ENCODE measurements around the gene HHIPL1. TPM values are rescaled to one million over a fixed set of nuclear protein-coding genes. Genes with fewer than 3 reads are reported as not detected.
A peak's percentile ranks its signal among the peaks of the same experiment; 100 is the strongest.

HHIPL1 gene
- total RNA-seq, 1 donor from 2014 or later = 5.9 TPM

GRCh38 chr14:99611646-99612045 is 33.3 kb upstream of the HHIPL1 start:
- Histone ChIP-seq H3K36me3 (no peaks in the 10 kb centered on the region), H3K9me3 (no peaks in the 10 kb centered on the region), H3K4me1 (peaks cover 55% of the 10 kb centered on the region), H3K27me3 (no peaks in the 10 kb centered on the region), H3K4me3 (no peak overlapping the region), H3K27ac (peak overlapping the region; percentile 57)
- TF ChIP-seq, protein P1, sequence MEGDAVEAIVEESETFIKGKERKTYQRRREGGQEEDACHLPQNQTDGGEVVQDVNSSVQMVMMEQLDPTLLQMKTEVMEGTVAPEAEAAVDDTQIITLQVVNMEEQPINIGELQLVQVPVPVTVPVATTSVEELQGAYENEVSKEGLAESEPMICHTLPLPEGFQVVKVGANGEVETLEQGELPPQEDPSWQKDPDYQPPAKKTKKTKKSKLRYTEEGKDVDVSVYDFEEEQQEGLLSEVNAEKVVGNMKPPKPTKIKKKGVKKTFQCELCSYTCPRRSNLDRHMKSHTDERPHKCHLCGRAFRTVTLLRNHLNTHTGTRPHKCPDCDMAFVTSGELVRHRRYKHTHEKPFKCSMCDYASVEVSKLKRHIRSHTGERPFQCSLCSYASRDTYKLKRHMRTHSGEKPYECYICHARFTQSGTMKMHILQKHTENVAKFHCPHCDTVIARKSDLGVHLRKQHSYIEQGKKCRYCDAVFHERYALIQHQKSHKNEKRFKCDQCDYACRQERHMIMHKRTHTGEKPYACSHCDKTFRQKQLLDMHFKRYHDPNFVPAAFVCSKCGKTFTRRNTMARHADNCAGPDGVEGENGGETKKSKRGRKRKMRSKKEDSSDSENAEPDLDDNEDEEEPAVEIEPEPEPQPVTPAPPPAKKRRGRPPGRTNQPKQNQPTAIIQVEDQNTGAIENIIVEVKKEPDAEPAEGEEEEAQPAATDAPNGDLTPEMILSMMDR (IDR thresholded peaks at IDR 0.05) = no peak
- TF ChIP-seq POLR2AphosphoS5 (IDR thresholded peaks at IDR 0.05; ENCODE audit: insufficient read depth in 1 of 2, low read depth in 1 of 2) (no peak), POLR2A (IDR thresholded peaks at IDR 0.05) (no peak)
- DNase-seq (ENCODE audit: extremely low spot score in 2 of 2) = no peak
- intact Hi-C loops (cut with DNase I) = no loop called here

- no peaks in the 10 kb centered on the region for H3K27me3 ChIP-seq
- H3K9me3 ChIP-seq = no peaks in the 10 kb centered on the region
- H3K36me3 ChIP-seq = no peaks in the 10 kb centered on the region
- no peak overlapping the region for H3K4me3 ChIP-seq
- peaks cover 55% of the 10 kb centered on the region for H3K4me1 ChIP-seq
- peak overlapping the region; percentile 57 for H3K27ac ChIP-seq
- intact Hi-C loops (cut with DNase I) = no loop called here
- TF ChIP-seq POLR2A (IDR thresholded peaks at IDR 0.05) = no peak
- peak in 1 of 2 donors; percentile 66 for TF ChIP-seq POLR2AphosphoS5 (IDR thresholded peaks at IDR 0.05; ENCODE audit: insufficient read depth in 1 of 2, low read depth in 1 of 2)
- no peak for DNase-seq (ENCODE audit: extremely low spot score in 2 of 2)
Measured at GRCh38 chr14:99612071-99612737, 32.7 kb upstream of the HHIPL1 start.

- intact Hi-C loops (cut with DNase I) = no loop called here
- DNase-seq (ENCODE audit: extremely low spot score in 2 of 2) = no peak
- TF ChIP-seq, protein P1 (IDR thresholded peaks at IDR 0.05) = no peak
- Histone ChIP-seq H3K27ac (peak overlapping the region; percentile 47), H3K36me3 (no peaks in the 10 kb centered on the region), H3K9me3 (no peaks in the 10 kb centered on the region), H3K4me1 (peaks cover 55% of the 10 kb centered on the region), H3K4me3 (no peak overlapping the region), H3K27me3 (no peaks in the 10 kb centered on the region)
Measured at GRCh38 chr14:99612738-99613330, 32.1 kb upstream of the HHIPL1 start.

GRCh38 chr14:99615497-99616157 is 29.3 kb upstream of the HHIPL1 start:
- no peaks in the 10 kb centered on the region for H3K36me3 ChIP-seq

More at GRCh38 chr14:99615497-99616157, 29.3 kb upstream of the HHIPL1 start:
- Histone ChIP-seq H3K4me1 (peaks cover 48% of the 10 kb centered on the region), H3K27me3 (no peaks in the 10 kb centered on the region), H3K9me3 (no peaks in the 10 kb centered on the region), H3K27ac (peak overlapping the region; percentile 49), H3K4me3 (no peak overlapping the region)
- intact Hi-C loops (cut with DNase I) = no loop called here
- no peak for DNase-seq (ENCODE audit: extremely low spot score in 2 of 2)
- TF ChIP-seq POLR2A (IDR thresholded peaks at IDR 0.05) (no peak), POLR2AphosphoS5 (IDR thresholded peaks at IDR 0.05; ENCODE audit: insufficient read depth in 1 of 2, low read depth in 1 of 2) (peak in 1 of 2 donors; percentile 24)
- TF ChIP-seq, protein P1 (IDR thresholded peaks at IDR 0.05) = no peak
